ENCODE data around the gene C2orf76.
"Not testable (repeated sequence)": the region's sequence is repeated elsewhere in the genome, so short reads cannot be mapped to it uniquely, and the experiment has no call there.

GRCh38 chr2:119376406-119376805 is 9.8 kb upstream of the C2orf76 start:
- TF ChIP-seq CTCF (IDR thresholded peaks at IDR 0.05); EP300 (IDR thresholded peaks at IDR 0.05; ENCODE audit: low read depth); POLR2A (IDR thresholded peaks at IDR 0.05): not testable (repeated sequence)
